AG04449 (cell line): ENCODE results near the gene GAP43.

Experiments used
- CTCF ChIA-PET: fragments of 350-600 bp; formaldehyde crosslinking; extraction: SDS; loops from one replicate; lab custom pipeline; 2021; ENCODE audit warnings: antibody characterized with exemption; lab: Yijun Ruan, JAX
- POLR2A ChIA-PET: fragments of 400-600, 350-600 bp; formaldehyde crosslinking; extraction: SDS; loops from one replicate; lab custom pipeline; 2020; ENCODE audit warnings: antibody characterized with exemption, inconsistent platforms; lab: Yijun Ruan, JAX
- DNase-seq: peaks from one replicate; pipeline ENCODE4 v3.0.0-alpha.2; 2010; ENCODE audit warnings: low read depth, low spot score
- H3K4me3 ChIP-seq: 2 replicates; pipeline ENCODE4 v1.5.1; 2011; ENCODE audit warnings: low read depth, mild to moderate bottlenecking, control low read depth, low read length
- CTCF ChIP-seq: IDR thresholded peaks from one replicate; pipeline ENCODE4 v1.5.1; 2011; ENCODE audit warnings: mild to moderate bottlenecking, moderate library complexity, low read length, control low read depth, inconsistent platforms; ENCODE audit not compliant: insufficient read depth; ENCODE audit errors: missing control alignments

The GAP43 gene

DNA sequence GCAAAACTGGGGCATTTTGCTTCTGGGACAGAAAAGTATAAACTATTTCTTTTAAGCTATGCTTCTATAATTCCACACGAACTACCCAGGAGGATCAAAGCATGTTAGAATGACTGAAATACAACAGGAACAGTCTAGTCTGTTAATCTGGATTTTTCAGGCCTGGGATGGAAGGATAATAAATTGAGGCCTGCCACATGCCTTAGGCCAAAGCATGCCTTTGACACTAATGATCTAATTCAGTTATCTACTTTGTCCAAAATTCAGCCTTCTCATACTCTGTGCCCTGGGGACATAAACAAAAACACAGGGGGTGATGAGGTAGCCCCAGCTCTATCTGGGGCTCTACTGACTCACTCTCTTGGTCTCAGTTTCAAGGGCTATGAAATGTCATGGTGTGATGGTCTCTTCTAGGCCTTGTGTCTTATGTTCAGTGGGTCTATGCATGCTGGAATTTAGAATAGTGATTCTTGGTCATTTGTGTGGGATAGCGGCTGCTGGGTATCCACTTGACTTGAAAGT is 32.5 kb downstream of the GAP43 start:
- no peak overlapping the region for H3K4me3 ChIP-seq
- CTCF ChIA-PET = no interaction called here
- no peak for DNase-seq
- no peak for TF ChIP-seq CTCF
- POLR2A ChIA-PET = no interaction called here

DNA sequence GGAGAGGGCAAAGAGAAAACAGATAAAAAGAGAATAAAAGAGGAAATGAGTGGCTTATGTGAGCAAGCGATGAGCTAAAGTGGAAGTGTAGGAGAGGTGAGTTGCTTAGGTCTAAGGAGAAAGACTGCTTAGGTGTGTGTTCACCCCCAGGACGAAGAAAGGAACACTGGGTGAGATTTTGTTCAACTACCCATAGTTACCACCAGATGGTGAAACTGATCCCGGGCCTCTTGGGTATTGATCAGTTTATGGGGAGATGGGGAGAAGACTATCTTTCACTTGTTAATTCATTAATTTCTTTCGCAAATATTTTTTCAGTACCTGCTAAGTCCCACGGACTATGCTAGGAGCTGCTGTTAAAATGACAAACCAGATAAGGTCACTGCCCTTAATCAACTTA is 33.9 kb downstream of the GAP43 start:
- H3K4me3 ChIP-seq = no peak overlapping the region
- ChIA-PET CTCF (interaction anchor here (0.8 to 0.9 kb wide), 2 partner anchors 10 to 439 kb away, joined by 3 read pairs; no protein-coding TSS in a partner anchor), POLR2A (no interaction called here)
- no peak for TF ChIP-seq CTCF
- DNase-seq = no peak

DNA sequence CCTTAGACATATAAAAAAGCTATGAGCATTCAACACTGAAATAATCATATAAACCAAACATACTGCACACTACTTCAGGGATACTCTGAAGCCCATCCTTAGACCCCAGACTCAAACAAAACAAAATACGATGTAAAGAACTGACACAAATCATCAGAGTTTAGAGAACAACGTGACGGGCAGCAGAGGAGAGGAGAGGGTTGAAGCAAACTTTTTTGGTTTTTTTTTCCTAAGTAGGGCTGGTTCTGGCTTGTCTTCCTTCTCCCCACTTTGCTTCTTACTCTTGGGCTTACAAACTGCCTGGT is 34.7 kb downstream of the GAP43 start:
- TF ChIP-seq CTCF = no peak
- H3K4me3 ChIP-seq = peak overlapping the region; percentile 57
- DNase-seq = no peak
- ChIA-PET POLR2A (no interaction called here), CTCF (no interaction called here)

GRCh38 chr3:115658337-115659181 is 35.2 kb downstream of the GAP43 start:
- DNase-seq = no peak
- H3K4me3 ChIP-seq = peak overlapping the region; percentile 57
- POLR2A ChIA-PET = no interaction called here
- CTCF ChIA-PET = interaction anchor here (1.3 to 1.5 kb wide), 2 partner anchors 10 to 441 kb away, joined by 3 to 5 read pairs; no protein-coding TSS in a partner anchor
- no peak for TF ChIP-seq CTCF

DNA sequence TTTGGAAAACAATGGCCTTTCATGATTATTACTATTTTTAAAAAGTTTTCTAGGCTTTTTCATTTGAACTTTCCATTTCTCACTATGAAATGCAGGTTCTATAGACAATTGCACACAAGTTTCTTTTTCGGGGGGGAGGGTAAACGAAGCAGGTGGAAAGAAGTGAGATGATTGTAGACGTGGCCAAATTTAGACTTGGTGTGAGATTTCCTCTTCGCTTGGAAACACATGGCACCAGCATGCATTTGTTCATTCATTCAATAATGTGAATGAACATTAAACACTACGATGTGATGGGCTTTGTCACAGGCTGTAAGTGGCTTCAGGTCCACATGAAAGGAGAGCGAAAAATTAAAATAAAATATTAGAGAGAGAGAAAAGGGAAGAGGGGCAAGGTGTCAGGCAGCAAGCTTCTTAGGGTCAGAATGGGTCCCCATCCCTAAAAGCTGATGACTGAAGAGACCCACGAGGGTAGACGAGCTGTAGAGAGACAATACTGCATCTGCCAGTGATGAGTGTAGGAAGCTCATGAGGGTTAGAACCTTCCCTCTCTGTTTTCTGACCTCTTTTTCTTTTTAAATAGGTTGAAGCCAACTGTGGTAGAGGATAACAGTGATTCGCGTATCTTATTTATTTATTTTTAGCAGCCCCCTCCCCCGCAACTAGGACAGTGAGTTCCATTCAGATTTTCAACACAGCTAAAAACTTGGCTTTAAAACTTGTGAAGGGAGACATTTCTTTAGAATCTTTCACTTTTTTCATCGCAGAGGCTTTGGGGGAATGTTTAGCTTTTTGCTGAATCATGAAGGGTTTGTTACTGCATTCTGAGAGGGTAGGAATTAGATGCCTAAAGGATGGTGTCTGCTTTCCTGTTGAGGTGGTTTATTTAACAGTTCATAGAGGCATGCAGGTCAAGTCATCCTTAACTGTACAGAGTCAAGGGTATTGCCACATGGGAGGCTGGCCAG is 36.2 kb downstream of the GAP43 start:
- DNase-seq = no peak
- TF ChIP-seq CTCF = no peak
- peak overlapping the region; percentile 57; the same call in 1 of the 2 replicates for H3K4me3 ChIP-seq
- CTCF ChIA-PET = interaction anchor here (0.9 to 1.5 kb wide), 3 partner anchors 9 to 442 kb away, joined by 3 to 5 read pairs (median 5); no protein-coding TSS in a partner anchor
- POLR2A ChIA-PET = no interaction called here
